Measurements from ENCODE around the gene RBM38.

The RBM38 gene

GRCh38 chr20:57400231-57400701 lies 9.1 kb downstream of the RBM38 start:
- no peak for ATAC-seq (ENCODE audit: low read depth)
- H3K36me3 ChIP-seq (ENCODE audit: low read depth): peaks cover 15% of the 10 kb centered on the region
- H3K4me3 ChIP-seq (ENCODE audit: severe bottlenecking): no peak overlapping the region

GRCh38 chr20:57400821-57401564 lies 9.8 kb downstream of the RBM38 start:
- Histone ChIP-seq H3K4me1 (ENCODE audit: insufficient read depth, poor library complexity, severe bottlenecking) (peaks cover under 1% of the 10 kb centered on the region), H3K27ac (ENCODE audit: poor library complexity, severe bottlenecking) (no peak overlapping the region), H3K9me3 (ENCODE audit: severe bottlenecking) (no peaks in the 10 kb centered on the region), H3K36me3 (ENCODE audit: low read depth) (peaks cover 15% of the 10 kb centered on the region), H3K4me3 (ENCODE audit: severe bottlenecking) (no peak overlapping the region), H3K27me3 (ENCODE audit: insufficient read depth, poor library complexity, severe bottlenecking) (no peaks in the 10 kb centered on the region)
- DNase-seq (ENCODE audit: low spot score) (no peak), ATAC-seq (ENCODE audit: low read depth) (peak; percentile 5; the same call in 1 of the 3 replicates)
- TF ChIP-seq CTCF (IDR thresholded peaks at IDR 0.05; ENCODE audit: poor library complexity, severe bottlenecking): no peak

More at GRCh38 chr20:57400231-57400701, 9.1 kb downstream of the RBM38 start:
- H3K27me3 ChIP-seq (ENCODE audit: insufficient read depth, poor library complexity, severe bottlenecking): no peaks in the 10 kb centered on the region
- TF ChIP-seq CTCF (IDR thresholded peaks at IDR 0.05; ENCODE audit: poor library complexity, severe bottlenecking): no peak
- H3K27ac ChIP-seq (ENCODE audit: poor library complexity, severe bottlenecking): no peak overlapping the region
- DNase-seq (ENCODE audit: low spot score): no peak
- no peaks in the 10 kb centered on the region for H3K9me3 ChIP-seq (ENCODE audit: severe bottlenecking)
- peaks cover 8% of the 10 kb centered on the region for H3K4me1 ChIP-seq (ENCODE audit: insufficient read depth, poor library complexity, severe bottlenecking)

- no peaks in the 10 kb centered on the region for H3K4me1 ChIP-seq (ENCODE audit: insufficient read depth, poor library complexity, severe bottlenecking)
- H3K27ac ChIP-seq (ENCODE audit: poor library complexity, severe bottlenecking): no peak overlapping the region
- H3K27me3 ChIP-seq (ENCODE audit: insufficient read depth, poor library complexity, severe bottlenecking): no peaks in the 10 kb centered on the region
- ATAC-seq (ENCODE audit: low read depth) (no peak), DNase-seq (ENCODE audit: low spot score) (no peak)
- no peak overlapping the region for H3K4me3 ChIP-seq (ENCODE audit: severe bottlenecking)
- peaks cover 10% of the 10 kb centered on the region for H3K36me3 ChIP-seq (ENCODE audit: low read depth)
- no peak for TF ChIP-seq CTCF (IDR thresholded peaks at IDR 0.05; ENCODE audit: poor library complexity, severe bottlenecking)
- H3K9me3 ChIP-seq (ENCODE audit: severe bottlenecking): no peaks in the 10 kb centered on the region
Measured at GRCh38 chr20:57401565-57401918, 10.3 kb downstream of the RBM38 start.

- ATAC-seq (ENCODE audit: low read depth) (no peak), DNase-seq (ENCODE audit: low spot score) (no peak)
- no peak for TF ChIP-seq CTCF (IDR thresholded peaks at IDR 0.05; ENCODE audit: poor library complexity, severe bottlenecking)
- Histone ChIP-seq H3K36me3 (ENCODE audit: low read depth) (peaks cover under 1% of the 10 kb centered on the region), H3K9me3 (ENCODE audit: severe bottlenecking) (no peaks in the 10 kb centered on the region), H3K27me3 (ENCODE audit: insufficient read depth, poor library complexity, severe bottlenecking) (no peaks in the 10 kb centered on the region), H3K4me3 (ENCODE audit: severe bottlenecking) (no peak overlapping the region), H3K4me1 (ENCODE audit: insufficient read depth, poor library complexity, severe bottlenecking) (no peaks in the 10 kb centered on the region), H3K27ac (ENCODE audit: poor library complexity, severe bottlenecking) (no peak overlapping the region)
Measured at GRCh38 chr20:57402206-57403125, 11.3 kb downstream of the RBM38 start.
